Ishikawa (cell line): ENCODE measurements around the gene VAMP4.

Experiments
- CEBPB ChIP-seq: IDR thresholded peaks from 2 replicates; pipeline ENCODE4 v1.6.1; 2012
- EP300 ChIP-seq: IDR thresholded peaks from 2 replicates; pipeline ENCODE4 v1.6.1; 2012; ENCODE audit warnings: borderline replicate concordance
- MAX ChIP-seq: IDR thresholded peaks from 2 replicates; pipeline ENCODE4 v1.6.1; 2012
- TAF1 ChIP-seq: IDR thresholded peaks from 2 replicates; pipeline ENCODE4 v1.6.1; 2012; ENCODE audit warnings: low read depth, mild to moderate bottlenecking

- TF ChIP-seq TAF1: no peak
- TF ChIP-seq CEBPB: no peak
- TF ChIP-seq MAX: no peak
- no peak for TF ChIP-seq EP300
Observed at GRCh38 chr1:171670739-171671138, 71.1 kb downstream of the VAMP4 start.
